ENCODE data around the gene VRK1. TPM values are rescaled to one million over a fixed set of nuclear protein-coding genes. Genes with fewer than 3 reads are reported as not detected.

The VRK1 gene, protein sequence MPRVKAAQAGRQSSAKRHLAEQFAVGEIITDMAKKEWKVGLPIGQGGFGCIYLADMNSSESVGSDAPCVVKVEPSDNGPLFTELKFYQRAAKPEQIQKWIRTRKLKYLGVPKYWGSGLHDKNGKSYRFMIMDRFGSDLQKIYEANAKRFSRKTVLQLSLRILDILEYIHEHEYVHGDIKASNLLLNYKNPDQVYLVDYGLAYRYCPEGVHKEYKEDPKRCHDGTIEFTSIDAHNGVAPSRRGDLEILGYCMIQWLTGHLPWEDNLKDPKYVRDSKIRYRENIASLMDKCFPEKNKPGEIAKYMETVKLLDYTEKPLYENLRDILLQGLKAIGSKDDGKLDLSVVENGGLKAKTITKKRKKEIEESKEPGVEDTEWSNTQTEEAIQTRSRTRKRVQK
- total RNA-seq, result 10 to 100 TPM; 62.0 to 64.1 TPM

GRCh38 chr14:96796851-96797581 is at the start of gene VRK1:
Gene VRK1, plus strand, starts transcription at chr14:96797382. Its CDS starts 36,090 bp downstream, at chr14:96833472.
- peaks cover 8% of the 10 kb centered on the region for H3K27me3 Mint-ChIP-seq
- peak within 1 kb of the TSS; percentile 86 for H3K27ac Mint-ChIP-seq
- ChIA-PET CTCF (interaction anchor here (1.4 to 3.2 kb wide), 2 partner anchors 10 to 56 kb away, joined by 5 to 9 read pairs; no protein-coding TSS in a partner anchor), POLR2A (interaction anchor here (0.6 to 2.1 kb wide), 16 partner anchors 9 to 1177 kb away, joined by 3 to 24 read pairs (median 4); no protein-coding TSS in a partner anchor)
- H3K36me3 Mint-ChIP-seq (ENCODE audit: low read depth), result no peaks in the 10 kb centered on the region
- no peaks in the 10 kb centered on the region for H3K9me3 Mint-ChIP-seq
- H3K4me1 Mint-ChIP-seq, result peaks cover 29% of the 10 kb centered on the region
- DNase-seq, result peak; percentile 95
- peak within 1 kb of the TSS; percentile 95 for H3K4me3 Mint-ChIP-seq

GRCh38 chr14:96747608-96748007 is 49.6 kb upstream of the VRK1 start:
- Mint-ChIP-seq H3K27me3 (peaks cover 22% of the 10 kb centered on the region), H3K4me3 (no peak overlapping the region), H3K27ac (no peak overlapping the region), H3K4me1 (no peaks in the 10 kb centered on the region), H3K36me3 (ENCODE audit: low read depth) (no peaks in the 10 kb centered on the region), H3K9me3 (no peaks in the 10 kb centered on the region)
- ChIA-PET POLR2A (no interaction called here), CTCF (no interaction called here)
- DNase-seq, result no peak

DNA sequence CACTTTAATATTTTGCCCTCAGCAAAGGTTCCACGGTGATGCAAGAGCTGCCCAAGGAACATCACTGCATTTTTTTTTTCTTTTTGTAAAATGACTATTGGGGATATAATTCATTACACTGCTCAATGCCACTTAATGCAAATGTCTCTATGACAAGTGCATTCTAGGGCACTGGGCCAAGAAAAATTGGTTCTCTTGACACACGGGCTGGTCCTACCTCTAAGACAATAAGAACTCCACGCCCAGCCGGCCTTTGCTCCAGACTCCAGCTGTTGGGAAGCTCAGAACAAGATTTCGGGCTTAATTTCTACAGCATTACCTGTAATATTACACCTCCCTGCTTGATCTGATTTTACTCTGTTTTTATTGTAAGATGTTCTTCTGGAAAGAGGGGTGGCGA is 48.8 kb upstream of the VRK1 start:
- H3K36me3 Mint-ChIP-seq (ENCODE audit: low read depth), result no peaks in the 10 kb centered on the region
- ChIA-PET POLR2A (no interaction called here), CTCF (no interaction called here)
- no peak for DNase-seq
- H3K4me3 Mint-ChIP-seq, result no peak overlapping the region
- H3K27ac Mint-ChIP-seq, result no peak overlapping the region
- no peaks in the 10 kb centered on the region for H3K9me3 Mint-ChIP-seq
- H3K4me1 Mint-ChIP-seq, result no peaks in the 10 kb centered on the region
- H3K27me3 Mint-ChIP-seq, result peaks cover 17% of the 10 kb centered on the region

GRCh38 chr14:96751505-96751904 is 45.7 kb upstream of the VRK1 start:
- no peaks in the 10 kb centered on the region for H3K9me3 Mint-ChIP-seq
- no peak for DNase-seq
- H3K4me1 Mint-ChIP-seq, result no peaks in the 10 kb centered on the region
- H3K36me3 Mint-ChIP-seq (ENCODE audit: low read depth), result no peaks in the 10 kb centered on the region
- peaks cover 5% of the 10 kb centered on the region for H3K27me3 Mint-ChIP-seq
- H3K27ac Mint-ChIP-seq, result no peak overlapping the region
- POLR2A ChIA-PET, result no interaction called here
- CTCF ChIA-PET, result interaction anchor here (0.7 kb wide), 1 partner anchor 31 kb away, joined by 3 read pairs; no protein-coding TSS in a partner anchor
- H3K4me3 Mint-ChIP-seq, result no peak overlapping the region

- no peaks in the 10 kb centered on the region for H3K4me1 Mint-ChIP-seq
- H3K27me3 Mint-ChIP-seq, result peaks cover 6% of the 10 kb centered on the region
- no peak overlapping the region for H3K27ac Mint-ChIP-seq
- no peak overlapping the region for H3K4me3 Mint-ChIP-seq
- ChIA-PET POLR2A (no interaction called here), CTCF (interaction anchor here (0.7 kb wide), 1 partner anchor 31 kb away, joined by 3 read pairs; no protein-coding TSS in a partner anchor)
- no peaks in the 10 kb centered on the region for H3K36me3 Mint-ChIP-seq (ENCODE audit: low read depth)
- no peaks in the 10 kb centered on the region for H3K9me3 Mint-ChIP-seq
- DNase-seq, result no peak
These were observed 45.1 kb upstream of the VRK1 start for GRCh38 chr14:96752125-96752524.

DNA sequence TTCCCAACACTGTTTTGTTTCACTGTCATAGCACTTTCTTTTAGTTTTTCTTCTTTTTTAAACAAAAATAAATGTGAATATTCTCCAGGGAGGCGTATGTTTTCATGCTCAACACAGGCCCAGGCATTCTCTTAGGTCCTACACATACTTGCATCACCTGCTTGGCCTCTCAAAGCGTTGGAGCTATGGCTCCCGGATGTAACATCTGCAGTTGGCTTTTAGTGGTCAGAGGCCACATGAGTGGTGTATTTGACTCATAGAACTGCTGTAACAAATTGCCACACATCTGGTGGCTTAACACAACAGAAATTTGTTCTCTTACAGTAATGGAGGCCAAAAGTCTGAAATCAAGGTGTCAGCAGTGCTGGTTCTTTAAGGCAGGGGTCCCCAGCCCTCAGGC is 44.6 kb upstream of the VRK1 start:
- no peak overlapping the region for H3K4me3 Mint-ChIP-seq
- peaks cover 5% of the 10 kb centered on the region for H3K27me3 Mint-ChIP-seq
- no peak overlapping the region for H3K27ac Mint-ChIP-seq
- ChIA-PET POLR2A (no interaction called here), CTCF (no interaction called here)
- no peaks in the 10 kb centered on the region for H3K36me3 Mint-ChIP-seq (ENCODE audit: low read depth)
- no peak for DNase-seq
- H3K9me3 Mint-ChIP-seq, result no peaks in the 10 kb centered on the region
- no peaks in the 10 kb centered on the region for H3K4me1 Mint-ChIP-seq

- no peak for DNase-seq
- H3K27ac Mint-ChIP-seq, result no peak overlapping the region
- CTCF ChIA-PET, result no interaction called here
- no peaks in the 10 kb centered on the region for H3K4me1 Mint-ChIP-seq
- H3K27me3 Mint-ChIP-seq, result peaks cover 13% of the 10 kb centered on the region
- POLR2A ChIA-PET, result no interaction called here
- H3K36me3 Mint-ChIP-seq (ENCODE audit: low read depth), result no peaks in the 10 kb centered on the region
- no peaks in the 10 kb centered on the region for H3K9me3 Mint-ChIP-seq
- H3K4me3 Mint-ChIP-seq, result no peak overlapping the region
These were observed 42.9 kb upstream of the VRK1 start for GRCh38 chr14:96754162-96754844.

DNA sequence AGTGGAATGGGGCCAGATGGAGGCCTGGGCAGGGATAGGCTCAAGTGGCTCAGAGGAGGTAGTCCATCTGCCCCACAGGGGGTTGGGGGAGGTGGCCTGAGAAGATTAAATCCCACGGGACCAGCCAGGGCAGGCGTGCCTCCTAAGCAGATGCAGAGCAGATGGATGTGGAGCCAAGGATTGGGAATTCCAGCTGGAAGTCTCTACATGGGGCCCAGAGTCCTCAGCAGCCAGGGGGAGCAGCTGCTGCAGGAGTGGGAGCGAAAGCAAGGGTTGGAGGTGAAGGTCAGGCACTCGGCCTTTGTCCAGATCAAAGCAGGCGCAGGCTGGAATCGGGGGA is 42.4 kb upstream of the VRK1 start:
- Mint-ChIP-seq H3K27ac (no peak overlapping the region), H3K4me1 (no peaks in the 10 kb centered on the region), H3K4me3 (no peak overlapping the region), H3K27me3 (peaks cover 14% of the 10 kb centered on the region), H3K9me3 (no peaks in the 10 kb centered on the region), H3K36me3 (ENCODE audit: low read depth) (no peaks in the 10 kb centered on the region)
- ChIA-PET POLR2A (no interaction called here), CTCF (no interaction called here)
- DNase-seq, result no peak

- H3K27ac Mint-ChIP-seq, result no peak overlapping the region
- H3K27me3 Mint-ChIP-seq, result peaks cover 21% of the 10 kb centered on the region
- ChIA-PET POLR2A (no interaction called here), CTCF (interaction anchor here (0.6 to 0.8 kb wide), 2 partner anchors 16 to 816 kb away, joined by 4 to 5 read pairs; no protein-coding TSS in a partner anchor)
- no peak overlapping the region for H3K4me3 Mint-ChIP-seq
- H3K4me1 Mint-ChIP-seq, result no peaks in the 10 kb centered on the region
- no peaks in the 10 kb centered on the region for H3K9me3 Mint-ChIP-seq
- H3K36me3 Mint-ChIP-seq (ENCODE audit: low read depth), result no peaks in the 10 kb centered on the region
- DNase-seq, result no peak
These were observed 40.4 kb upstream of the VRK1 start for GRCh38 chr14:96756745-96757144.

GRCh38 chr14:96757456-96757855 is 39.7 kb upstream of the VRK1 start:
- Mint-ChIP-seq H3K27ac (no peak overlapping the region), H3K4me3 (no peak overlapping the region), H3K9me3 (no peaks in the 10 kb centered on the region), H3K4me1 (no peaks in the 10 kb centered on the region), H3K27me3 (peaks cover 22% of the 10 kb centered on the region), H3K36me3 (ENCODE audit: low read depth) (no peaks in the 10 kb centered on the region)
- no peak for DNase-seq
- POLR2A ChIA-PET, result no interaction called here
- CTCF ChIA-PET, result interaction anchor here (0.8 kb wide), 1 partner anchor 17 kb away, joined by 4 read pairs; no protein-coding TSS in a partner anchor

DNA sequence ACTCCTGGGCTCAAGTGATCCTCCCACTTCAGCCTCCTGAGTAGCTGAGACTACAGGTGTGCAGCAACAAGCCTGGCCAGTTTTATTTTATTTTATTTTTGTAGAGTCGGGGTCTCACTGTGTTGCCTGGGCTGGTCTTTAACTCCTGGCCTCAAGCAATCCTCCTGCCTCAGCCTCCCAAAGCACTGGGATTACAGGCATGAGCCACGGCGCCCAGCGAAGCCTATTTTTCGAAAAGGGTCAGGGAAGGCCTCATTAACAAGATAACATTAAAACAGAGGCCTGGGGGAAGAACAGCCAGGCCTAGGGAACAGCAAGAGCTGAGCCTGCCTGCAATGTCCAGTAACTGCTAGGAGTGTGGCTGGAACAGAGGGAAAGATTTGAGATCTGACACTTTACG is 36.1 kb upstream of the VRK1 start:
- Mint-ChIP-seq H3K9me3 (no peaks in the 10 kb centered on the region), H3K4me3 (no peak overlapping the region), H3K27ac (no peak overlapping the region), H3K4me1 (no peaks in the 10 kb centered on the region), H3K27me3 (peaks cover 35% of the 10 kb centered on the region), H3K36me3 (ENCODE audit: low read depth) (no peaks in the 10 kb centered on the region)
- CTCF ChIA-PET, result interaction anchor here (1.5 kb wide), 1 partner anchor 21 kb away, joined by 4 read pairs; no protein-coding TSS in a partner anchor
- no peak for DNase-seq
- POLR2A ChIA-PET, result no interaction called here

DNA sequence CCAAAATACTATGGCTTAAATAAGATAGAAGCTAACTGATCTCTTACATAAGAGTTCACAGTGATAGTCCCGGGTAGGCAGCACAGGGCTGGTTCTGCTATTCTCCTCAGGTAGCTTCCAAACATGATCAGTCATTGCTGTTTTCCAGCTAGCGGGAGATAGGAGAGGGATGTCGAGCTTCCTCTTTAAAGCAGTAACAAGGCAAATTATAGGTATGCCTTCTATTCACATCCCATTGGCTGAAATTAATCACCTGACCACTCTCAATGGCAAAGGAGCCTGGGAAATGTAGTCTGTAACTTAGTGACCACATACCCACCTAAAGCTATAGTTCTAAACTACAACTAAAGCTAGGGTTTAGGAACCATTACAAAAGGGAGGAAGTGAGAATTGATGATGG is 34.5 kb upstream of the VRK1 start:
- peaks cover 32% of the 10 kb centered on the region for H3K27me3 Mint-ChIP-seq
- H3K9me3 Mint-ChIP-seq, result no peaks in the 10 kb centered on the region
- ChIA-PET POLR2A (interaction anchor here (1.4 kb wide), 1 partner anchor 34 kb away, joined by 6 read pairs; no protein-coding TSS in a partner anchor), CTCF (no interaction called here)
- DNase-seq, result no peak
- no peaks in the 10 kb centered on the region for H3K36me3 Mint-ChIP-seq (ENCODE audit: low read depth)
- H3K4me1 Mint-ChIP-seq, result no peaks in the 10 kb centered on the region
- no peak overlapping the region for H3K27ac Mint-ChIP-seq
- no peak overlapping the region for H3K4me3 Mint-ChIP-seq

- Mint-ChIP-seq H3K36me3 (ENCODE audit: low read depth) (no peaks in the 10 kb centered on the region), H3K27ac (no peak overlapping the region), H3K4me1 (no peaks in the 10 kb centered on the region), H3K4me3 (no peak overlapping the region), H3K9me3 (no peaks in the 10 kb centered on the region), H3K27me3 (peaks cover 24% of the 10 kb centered on the region)
- no peak for DNase-seq
- ChIA-PET POLR2A (interaction anchor here (0.8 kb wide), 1 partner anchor 34 kb away, joined by 4 read pairs; no protein-coding TSS in a partner anchor), CTCF (no interaction called here)
These were observed 33.2 kb upstream of the VRK1 start for GRCh38 chr14:96764012-96764411.

Data from activated CD4-positive, alpha-beta memory T cell treated with anti-CD3 and anti-CD28 coated beads, Interleukin-2, amount 10 ng/mL, durations not matched to agents 7 days and 5 days (primary cell).